HepG2 (cell line): Measurements from ENCODE around the gene C1QTNF12. TPM values are rescaled to one million over a fixed set of nuclear protein-coding genes. Genes with fewer than 3 reads are reported as not detected.

Experiments used
- AFF4 ChIP-seq: sonication (generic); formaldehyde crosslinking; IDR thresholded peaks from 2 replicates; pipeline ENCODE4 v1.4.0; 2020; ENCODE audit warnings: missing genetic modification reagents
- CHD4 ChIP-seq: fragments of 200-600 bp; sonication (generic); IDR thresholded peaks from 2 replicates; pipeline ENCODE4 v1.7.0; 2017; ENCODE audit warnings: mild to moderate bottlenecking, low read length, borderline replicate concordance
- EZH2 ChIP-seq: conservative IDR thresholded peaks from 2 replicates; pipeline ENCODE4 v1.6.1; 2012; ENCODE audit warnings: mild to moderate bottlenecking, low read depth, low read length, moderate library complexity
- FOXA1 ChIP-seq, 2 experiments: fragments of 450-650 bp in 1 of 2; sonication (generic) in 1 of 2; formaldehyde crosslinking in 1 of 2; IDR thresholded peaks; 2 replicates each; pipeline versions ENCODE4 v1.4.0 to v1.6.1; 2016 to 2020; ENCODE audit warnings: missing genetic modification reagents in 1 of 2
- NFYB ChIP-seq: sonication (generic); formaldehyde crosslinking; IDR thresholded peaks from 2 replicates; pipeline ENCODE4 v1.4.0; 2020; ENCODE audit warnings: missing genetic modification reagents
- ZBTB42 ChIP-seq: sonication (generic); formaldehyde crosslinking; IDR thresholded peaks from 2 replicates; pipeline ENCODE4 v1.5.0; 2020; ENCODE audit warnings: mild to moderate bottlenecking, missing genetic modification reagents
- ZFP36 ChIP-seq: fragments of 150-350 bp; IDR thresholded peaks from 2 replicates; pipeline ENCODE4 v1.6.1; 2018; ENCODE audit warnings: borderline replicate concordance, low read length, low read depth; ENCODE audit not compliant: partially characterized antibody
- ZNF138 ChIP-seq: sonication (generic); formaldehyde crosslinking; IDR thresholded peaks from 2 replicates; pipeline ENCODE4 v1.5.0; 2020; ENCODE audit warnings: mild to moderate bottlenecking, low read depth, missing genetic modification reagents
- polyA plus RNA-seq, 8 experiments: library from polyadenylated mRNA; depleted of rRNA in 3 of 8; stranded (reverse) in 7 of 8; unstranded in 1 of 8; fragments of >200 nt; fragmentation: Illumina TruSeq in 4 of 8; extraction: Trizol in 4 of 8; gene quantifications; 2 replicates each; pipeline versions ENCODE4 v1.2.1 to v1.2.3, GENCODE V29; 2011 to 2016; ENCODE audit warnings: low read depth in 4 of 8, missing spikeins in 1 of 8, mixed read lengths in 1 of 8; ENCODE audit not compliant: insufficient read depth in 1 of 8
- total RNA-seq, 5 experiments: library from RNA; depleted of rRNA; stranded (reverse); fragments of >200 nt; fragmentation: Illumina TruSeq; extraction: Trizol; gene quantifications; 2 replicates each; pipeline ENCODE4 v1.2.3, GENCODE V29; 2016; ENCODE audit warnings: low read depth in 1 of 5
- TF ChIP-seq, protein P1 (sequence below): sonication (generic); formaldehyde crosslinking; conservative IDR thresholded peaks from 2 replicates; pipeline ENCODE4 v1.4.0; 2020; ENCODE audit warnings: missing genetic modification reagents
- TF ChIP-seq, protein P2 (sequence below): sonication (generic); formaldehyde crosslinking; IDR thresholded peaks from one replicate; pipeline ENCODE4 v1.5.1; 2020; ENCODE audit warnings: mild to moderate bottlenecking, missing genetic modification reagents; ENCODE audit errors: not compliant biosample characterization

The C1QTNF12 gene
- total and polyA plus RNA-seq, 2 of the 13 experiments (the other 11 are each of a cell fraction or from before 2014, with no cell fraction given) = 0.18 to 0.64 TPM

GRCh38 chr1:1239614-1240347 lies 6.7 kb downstream of the C1QTNF12 start (continued):
- TF ChIP-seq, protein P1, sequence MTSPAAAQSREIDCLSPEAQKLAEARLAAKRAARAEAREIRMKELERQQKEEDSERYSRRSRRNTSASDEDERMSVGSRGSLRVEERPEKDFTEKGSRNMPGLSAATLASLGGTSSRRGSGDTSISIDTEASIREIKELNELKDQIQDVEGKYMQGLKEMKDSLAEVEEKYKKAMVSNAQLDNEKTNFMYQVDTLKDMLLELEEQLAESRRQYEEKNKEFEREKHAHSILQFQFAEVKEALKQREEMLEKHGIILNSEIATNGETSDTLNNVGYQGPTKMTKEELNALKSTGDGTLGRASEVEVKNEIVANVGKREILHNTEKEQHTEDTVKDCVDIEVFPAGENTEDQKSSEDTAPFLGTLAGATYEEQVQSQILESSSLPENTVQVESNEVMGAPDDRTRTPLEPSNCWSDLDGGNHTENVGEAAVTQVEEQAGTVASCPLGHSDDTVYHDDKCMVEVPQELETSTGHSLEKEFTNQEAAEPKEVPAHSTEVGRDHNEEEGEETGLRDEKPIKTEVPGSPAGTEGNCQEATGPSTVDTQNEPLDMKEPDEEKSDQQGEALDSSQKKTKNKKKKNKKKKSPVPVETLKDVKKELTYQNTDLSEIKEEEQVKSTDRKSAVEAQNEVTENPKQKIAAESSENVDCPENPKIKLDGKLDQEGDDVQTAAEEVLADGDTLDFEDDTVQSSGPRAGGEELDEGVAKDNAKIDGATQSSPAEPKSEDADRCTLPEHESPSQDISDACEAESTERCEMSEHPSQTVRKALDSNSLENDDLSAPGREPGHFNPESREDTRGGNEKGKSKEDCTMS (CRISPR knock-in tag) = no peak
- TF ChIP-seq AFF4 = no peak
- TF ChIP-seq CHD4 = no peak
- no peak for TF ChIP-seq EZH2
- no peak for TF ChIP-seq ZNF138 (CRISPR knock-in tag)
- no peak for TF ChIP-seq ZFP36
- TF ChIP-seq, protein P2, sequence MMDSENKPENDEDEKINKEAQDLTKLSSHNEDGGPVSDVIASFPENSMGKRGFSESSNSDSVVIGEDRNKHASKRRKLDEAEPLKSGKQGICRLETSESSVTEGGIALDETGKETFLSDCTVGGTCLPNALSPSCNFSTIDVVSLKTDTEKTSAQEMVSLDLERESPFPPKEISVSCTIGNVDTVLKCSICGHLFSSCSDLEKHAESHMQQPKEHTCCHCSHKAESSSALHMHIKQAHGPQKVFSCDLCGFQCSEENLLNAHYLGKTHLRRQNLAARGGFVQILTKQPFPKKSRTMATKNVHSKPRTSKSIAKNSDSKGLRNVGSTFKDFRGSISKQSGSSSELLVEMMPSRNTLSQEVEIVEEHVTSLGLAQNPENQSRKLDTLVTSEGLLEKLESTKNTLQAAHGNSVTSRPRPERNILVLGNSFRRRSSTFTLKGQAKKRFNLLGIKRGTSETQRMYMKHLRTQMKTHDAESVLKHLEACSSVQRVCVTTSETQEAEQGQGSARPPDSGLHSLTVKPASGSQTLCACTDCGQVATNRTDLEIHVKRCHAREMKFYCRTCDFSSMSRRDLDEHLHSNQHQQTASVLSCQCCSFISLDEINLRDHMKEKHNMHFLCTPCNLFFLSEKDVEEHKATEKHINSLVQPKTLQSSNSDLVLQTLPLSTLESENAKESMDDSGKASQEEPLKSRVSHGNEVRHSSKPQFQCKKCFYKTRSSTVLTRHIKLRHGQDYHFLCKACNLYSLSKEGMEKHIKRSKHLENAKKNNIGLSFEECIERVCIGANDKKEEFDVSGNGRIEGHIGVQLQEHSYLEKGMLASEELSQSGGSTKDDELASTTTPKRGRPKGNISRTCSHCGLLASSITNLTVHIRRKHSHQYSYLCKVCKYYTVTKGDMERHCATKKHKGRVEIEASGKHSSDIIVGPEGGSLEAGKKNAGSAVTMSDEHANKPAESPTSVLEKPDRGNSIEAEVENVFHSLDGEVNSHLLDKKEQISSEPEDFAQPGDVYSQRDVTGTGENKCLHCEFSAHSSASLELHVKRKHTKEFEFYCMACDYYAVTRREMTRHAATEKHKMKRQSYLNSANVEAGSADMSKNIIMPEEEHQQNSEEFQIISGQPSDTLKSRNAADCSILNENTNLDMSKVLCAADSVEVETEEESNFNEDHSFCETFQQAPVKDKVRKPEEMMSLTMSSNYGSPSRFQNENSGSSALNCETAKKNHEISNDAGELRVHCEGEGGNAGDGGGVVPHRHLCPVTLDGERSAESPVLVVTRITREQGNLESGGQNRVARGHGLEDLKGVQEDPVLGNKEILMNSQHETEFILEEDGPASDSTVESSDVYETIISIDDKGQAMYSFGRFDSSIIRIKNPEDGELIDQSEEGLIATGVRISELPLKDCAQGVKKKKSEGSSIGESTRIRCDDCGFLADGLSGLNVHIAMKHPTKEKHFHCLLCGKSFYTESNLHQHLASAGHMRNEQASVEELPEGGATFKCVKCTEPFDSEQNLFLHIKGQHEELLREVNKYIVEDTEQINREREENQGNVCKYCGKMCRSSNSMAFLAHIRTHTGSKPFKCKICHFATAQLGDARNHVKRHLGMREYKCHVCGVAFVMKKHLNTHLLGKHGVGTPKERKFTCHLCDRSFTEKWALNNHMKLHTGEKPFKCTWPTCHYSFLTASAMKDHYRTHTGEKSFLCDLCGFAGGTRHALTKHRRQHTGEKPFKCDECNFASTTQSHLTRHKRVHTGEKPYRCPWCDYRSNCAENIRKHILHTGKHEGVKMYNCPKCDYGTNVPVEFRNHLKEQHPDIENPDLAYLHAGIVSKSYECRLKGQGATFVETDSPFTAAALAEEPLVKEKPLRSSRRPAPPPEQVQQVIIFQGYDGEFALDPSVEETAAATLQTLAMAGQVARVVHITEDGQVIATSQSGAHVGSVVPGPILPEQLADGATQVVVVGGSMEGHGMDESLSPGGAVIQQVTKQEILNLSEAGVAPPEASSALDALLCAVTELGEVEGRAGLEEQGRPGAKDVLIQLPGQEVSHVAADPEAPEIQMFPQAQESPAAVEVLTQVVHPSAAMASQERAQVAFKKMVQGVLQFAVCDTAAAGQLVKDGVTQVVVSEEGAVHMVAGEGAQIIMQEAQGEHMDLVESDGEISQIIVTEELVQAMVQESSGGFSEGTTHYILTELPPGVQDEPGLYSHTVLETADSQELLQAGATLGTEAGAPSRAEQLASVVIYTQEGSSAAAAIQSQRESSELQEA (CRISPR knock-in tag) = no peak
- TF ChIP-seq NFYB (CRISPR knock-in tag) = no peak
- no peak for TF ChIP-seq FOXA1 (IDR thresholded peaks at IDR 0.05)
- no peak for TF ChIP-seq FOXA1 (CRISPR knock-in tag; IDR thresholded peaks at IDR 0.05)
- TF ChIP-seq ZBTB42 (CRISPR knock-in tag) = no peak
